ENCODE data around the gene GRIN3A.

DNA sequence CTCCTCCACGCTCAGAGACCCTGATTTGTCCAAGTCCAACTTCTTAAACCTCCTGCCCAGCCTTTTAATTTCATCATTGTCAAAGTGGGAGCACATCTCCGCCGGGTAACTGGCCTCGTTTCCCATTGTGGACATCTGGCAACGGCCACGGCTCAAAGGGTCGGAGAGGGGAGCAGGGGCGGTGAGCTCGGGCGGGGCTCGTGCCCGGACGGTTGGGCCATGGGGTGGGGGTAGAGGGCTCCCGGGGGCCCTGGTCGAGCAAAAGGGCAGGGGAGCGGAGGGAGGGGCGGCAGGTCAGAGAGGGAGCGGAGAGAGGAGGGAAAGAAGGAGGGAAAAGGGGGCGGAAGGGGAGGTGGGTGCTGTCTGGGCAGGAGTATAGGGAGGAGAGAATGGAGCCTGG is 143.7 kb downstream of the GRIN3A start, which contains the start of gene PPP3R2:
- TF ChIP-seq, protein P1, sequence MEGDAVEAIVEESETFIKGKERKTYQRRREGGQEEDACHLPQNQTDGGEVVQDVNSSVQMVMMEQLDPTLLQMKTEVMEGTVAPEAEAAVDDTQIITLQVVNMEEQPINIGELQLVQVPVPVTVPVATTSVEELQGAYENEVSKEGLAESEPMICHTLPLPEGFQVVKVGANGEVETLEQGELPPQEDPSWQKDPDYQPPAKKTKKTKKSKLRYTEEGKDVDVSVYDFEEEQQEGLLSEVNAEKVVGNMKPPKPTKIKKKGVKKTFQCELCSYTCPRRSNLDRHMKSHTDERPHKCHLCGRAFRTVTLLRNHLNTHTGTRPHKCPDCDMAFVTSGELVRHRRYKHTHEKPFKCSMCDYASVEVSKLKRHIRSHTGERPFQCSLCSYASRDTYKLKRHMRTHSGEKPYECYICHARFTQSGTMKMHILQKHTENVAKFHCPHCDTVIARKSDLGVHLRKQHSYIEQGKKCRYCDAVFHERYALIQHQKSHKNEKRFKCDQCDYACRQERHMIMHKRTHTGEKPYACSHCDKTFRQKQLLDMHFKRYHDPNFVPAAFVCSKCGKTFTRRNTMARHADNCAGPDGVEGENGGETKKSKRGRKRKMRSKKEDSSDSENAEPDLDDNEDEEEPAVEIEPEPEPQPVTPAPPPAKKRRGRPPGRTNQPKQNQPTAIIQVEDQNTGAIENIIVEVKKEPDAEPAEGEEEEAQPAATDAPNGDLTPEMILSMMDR (IDR thresholded peaks at IDR 0.05; ENCODE audit: insufficient read depth, low read length, poor library complexity, severe bottlenecking): no peak
- no peak for TF ChIP-seq EZH2phosphoT487 (conservative IDR thresholded peaks at IDR 0.05; ENCODE audit: low read length)
